ENCODE results near the gene GALNT2. TPM values are rescaled to one million over a fixed set of nuclear protein-coding genes. Genes with fewer than 3 reads are reported as not detected.

Gene GALNT2
- polyA plus RNA-seq, 1 of the 3 experiments (the other 2 are of a cell fraction) = 118 TPM

GRCh38 chr1:230281556-230281955, 214.5 kb downstream of the GALNT2 start:
- WGBS (ENCODE audit: low lambda C conversion rate) = 94% methylated on average over 17 of the region's 17 CpGs
- H3K27ac ChIP-seq (ENCODE audit: low read depth in 2 of 2, low read length in 1 of 2) = peak overlapping the region in 1 of 2 experiments; percentile 79; a peak in 2 of 4 replicates
- ChIA-PET POLR2A (no interaction called here), CTCF (no interaction called here)
- DNase-seq = no peak
- no peak overlapping the region for H3K4me2 ChIP-seq
- no peaks in the 10 kb centered on the region for H3K79me2 ChIP-seq (ENCODE audit: insufficient read depth)
- no peaks in the 10 kb centered on the region for H3F3A ChIP-seq (replicated peaks; ENCODE audit: insufficient read depth)
- H3K9ac ChIP-seq = no peak overlapping the region
- H3K4me3 ChIP-seq (ENCODE audit: low read depth in 2 of 2, low read length in 1 of 2) = no peak overlapping the region
- no peaks in the 10 kb centered on the region for H3K9me3 ChIP-seq
- peaks cover 0 to 24% of the 10 kb centered on the region in 2 experiments; a peak in 1 of 4 replicates for H3K4me1 ChIP-seq (ENCODE audit: control insufficient read depth in 1 of 2, insufficient read depth in 2 of 2, low read depth in 1 of 2, low read length in 1 of 2)
- no peaks in the 10 kb centered on the region for H3K9me2 ChIP-seq
- peaks cover 7 to 39% of the 10 kb centered on the region in 2 experiments for H3K36me3 ChIP-seq (replicated peaks in 1 of 2; ENCODE audit: control insufficient read depth in 1 of 2, insufficient read depth in 2 of 2, low read length in 1 of 2)
- no peak for TF ChIP-seq GATA2 (CRISPR knock-in tag; IDR thresholded peaks at IDR 0.05)
- no peak for TF ChIP-seq MXI1 (IDR thresholded peaks at IDR 0.05; ENCODE audit: low read depth, low read length)
- TF ChIP-seq, protein P1, sequence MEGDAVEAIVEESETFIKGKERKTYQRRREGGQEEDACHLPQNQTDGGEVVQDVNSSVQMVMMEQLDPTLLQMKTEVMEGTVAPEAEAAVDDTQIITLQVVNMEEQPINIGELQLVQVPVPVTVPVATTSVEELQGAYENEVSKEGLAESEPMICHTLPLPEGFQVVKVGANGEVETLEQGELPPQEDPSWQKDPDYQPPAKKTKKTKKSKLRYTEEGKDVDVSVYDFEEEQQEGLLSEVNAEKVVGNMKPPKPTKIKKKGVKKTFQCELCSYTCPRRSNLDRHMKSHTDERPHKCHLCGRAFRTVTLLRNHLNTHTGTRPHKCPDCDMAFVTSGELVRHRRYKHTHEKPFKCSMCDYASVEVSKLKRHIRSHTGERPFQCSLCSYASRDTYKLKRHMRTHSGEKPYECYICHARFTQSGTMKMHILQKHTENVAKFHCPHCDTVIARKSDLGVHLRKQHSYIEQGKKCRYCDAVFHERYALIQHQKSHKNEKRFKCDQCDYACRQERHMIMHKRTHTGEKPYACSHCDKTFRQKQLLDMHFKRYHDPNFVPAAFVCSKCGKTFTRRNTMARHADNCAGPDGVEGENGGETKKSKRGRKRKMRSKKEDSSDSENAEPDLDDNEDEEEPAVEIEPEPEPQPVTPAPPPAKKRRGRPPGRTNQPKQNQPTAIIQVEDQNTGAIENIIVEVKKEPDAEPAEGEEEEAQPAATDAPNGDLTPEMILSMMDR (IDR thresholded peaks at IDR 0.05) = no peak
- TF ChIP-seq USF2 (IDR thresholded peaks at IDR 0.05; ENCODE audit: borderline replicate concordance, low read depth, low read length) = no peak
- no peak for TF ChIP-seq FOXJ3 (CRISPR knock-in tag; IDR thresholded peaks at IDR 0.05)
- TF ChIP-seq TEAD4 (IDR thresholded peaks at IDR 0.05; ENCODE audit: borderline replicate concordance, insufficient read depth) = no peak
- no peak for TF ChIP-seq EP300 (IDR thresholded peaks at IDR 0.05; ENCODE audit: borderline replicate concordance in 1 of 2, low read depth in 1 of 2, low read length in 1 of 2)
- TF ChIP-seq, protein P2, sequence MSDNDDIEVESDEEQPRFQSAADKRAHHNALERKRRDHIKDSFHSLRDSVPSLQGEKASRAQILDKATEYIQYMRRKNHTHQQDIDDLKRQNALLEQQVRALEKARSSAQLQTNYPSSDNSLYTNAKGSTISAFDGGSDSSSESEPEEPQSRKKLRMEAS (IDR thresholded peaks at IDR 0.05; ENCODE audit: low read depth) = no peak
- TF ChIP-seq RXRA (IDR thresholded peaks at IDR 0.05; ENCODE audit: borderline replicate concordance, low read depth) = no peak
- TF ChIP-seq FOSL2 (IDR thresholded peaks at IDR 0.05; ENCODE audit: borderline replicate concordance, low read depth) = no peak
- TF ChIP-seq ZBTB33 (IDR thresholded peaks at IDR 0.05; ENCODE audit: borderline replicate concordance, low read depth) = no peak
- no peak for TF ChIP-seq FOXM1 (IDR thresholded peaks at IDR 0.05; ENCODE audit: low read depth)
- no peak overlapping the region for H2AFZ ChIP-seq (ENCODE audit: low read depth)
- H4K20me1 ChIP-seq (ENCODE audit: insufficient read depth) = no peaks in the 10 kb centered on the region
- H3K27me3 ChIP-seq (ENCODE audit: insufficient read depth) = no peaks in the 10 kb centered on the region
